Gastrocnemius medialis (tissue), 4 donors: ENCODE results near the gene SFT2D3.

Experiments
- CTCF ChIP-seq, 5 experiments: fragments of 450-650 bp in 3 of 5; fragments of 200-600 bp in 2 of 5; sonication (generic) in 2 of 5; IDR thresholded peaks in 4 of 5; conservative IDR thresholded peaks in 1 of 5; 1 replicate in 4 of 5; 2 replicates in 1 of 5; pipeline ENCODE4 v1.5.1; 2016 to 2019; ENCODE audit warnings: antibody characterized with exemption in 5 of 5, mild to moderate bottlenecking in 3 of 5, moderate library complexity in 3 of 5
- POLR2A ChIP-seq, 2 donors: fragments of 450-650 bp; IDR thresholded peaks; one replicate each; pipeline ENCODE4 v1.6.1; 2017; ENCODE audit warnings: antibody characterized with exemption in 2 of 2, mild to moderate bottlenecking in 2 of 2, moderate library complexity in 2 of 2

- no peak for TF ChIP-seq CTCF (IDR thresholded peaks at IDR 0.05 in 4 of 5, conservative IDR thresholded peaks at IDR 0.05 in 1 of 5)
- no peak for TF ChIP-seq POLR2A (IDR thresholded peaks at IDR 0.05)
Observed at GRCh38 chr2:127657232-127657595, 44.1 kb upstream of the SFT2D3 start.
